RPMI7951 (cell line): ENCODE results near the gene SETD7. TPM values are rescaled to one million over a fixed set of nuclear protein-coding genes. Genes with fewer than 3 reads are reported as not detected.

Source experiments
- DNase-seq: peaks from one replicate; pipeline ENCODE4 v3.0.0-alpha.2; 2012; ENCODE audit warnings: low read depth
- total RNA-seq: library from RNA; depleted of rRNA; stranded (reverse); fragments of >200 nt; shearing (Covaris generic); gene quantifications from 2 replicates; pipeline ENCODE4 v1.2.3, GENCODE V29; 2014; rRNA removed

SETD7 gene
- total RNA-seq: 23.3 and 23.8 TPM in 2 replicates

- DNase-seq: peak; percentile 70
Measured at GRCh38 chr4:139556071-139556723, at the start of gene SETD7. TSS of gene SETD7 (minus strand) at chr4:139556219. CDS start at chr4:139556137, 82 bp downstream.

GRCh38 chr4:139605516-139605915 lies 49.5 kb upstream of the SETD7 start:
- DNase-seq: no peak

- peak; percentile 47 for DNase-seq
Measured at GRCh38 chr4:139603576-139604410, 47.8 kb upstream of the SETD7 start.

- DNase-seq: no peak
Measured at GRCh38 chr4:139602776-139603360, 46.8 kb upstream of the SETD7 start.

GRCh38 chr4:139600662-139601061 lies 44.6 kb upstream of the SETD7 start:
- DNase-seq: no peak

- peak; percentile 23 for DNase-seq
Measured at GRCh38 chr4:139599594-139600374, 43.8 kb upstream of the SETD7 start.

- DNase-seq: no peak
Measured at GRCh38 chr4:139599076-139599475, 43.1 kb upstream of the SETD7 start.

- DNase-seq: no peak
Measured at GRCh38 chr4:139596684-139597279, 40.8 kb upstream of the SETD7 start.

- peak; percentile 46 for DNase-seq
Measured at GRCh38 chr4:139596034-139596683, 40.1 kb upstream of the SETD7 start.

GRCh38 chr4:139594591-139595185 lies 38.7 kb upstream of the SETD7 start:
- DNase-seq: no peak

- DNase-seq: no peak
Measured at GRCh38 chr4:139593091-139593564, 37.1 kb upstream of the SETD7 start.

GRCh38 chr4:139589336-139590018 lies 33.5 kb upstream of the SETD7 start:
- DNase-seq: peak; percentile 19

GRCh38 chr4:139587446-139587845 lies 31.4 kb upstream of the SETD7 start:
- DNase-seq: no peak

GRCh38 chr4:139585473-139585872 lies 29.5 kb upstream of the SETD7 start:
- DNase-seq: no peak

- no peak for DNase-seq
Measured at GRCh38 chr4:139584784-139585183, 28.8 kb upstream of the SETD7 start.

- DNase-seq: no peak
Measured at GRCh38 chr4:139584013-139584412, 28.0 kb upstream of the SETD7 start.

- no peak for DNase-seq
Measured at GRCh38 chr4:139582044-139582443, 26.0 kb upstream of the SETD7 start.

- DNase-seq: no peak
Measured at GRCh38 chr4:139581096-139581495, 25.1 kb upstream of the SETD7 start.

- peak; percentile 26 for DNase-seq
Measured at GRCh38 chr4:139576219-139576618, 20.2 kb upstream of the SETD7 start.

- no peak for DNase-seq
Measured at GRCh38 chr4:139575072-139575471, 19.1 kb upstream of the SETD7 start.
